CMK (cell line): ENCODE data around the gene TULP4.

Experiments used
- DNase-seq: peaks from one replicate; pipeline ENCODE4 v3.0.0-alpha.2; 2010; ENCODE audit warnings: low read depth

Gene TULP4

GRCh38 chr6:158312165-158312564 lies at the start of gene TULP4:
TULP4 (plus strand) TSS chr6:158312465; CDS start chr6:158314017, 1,552 bp downstream.
- no peak for DNase-seq

GRCh38 chr6:158262755-158263154 lies 49.5 kb upstream of the TULP4 start:
- DNase-seq = no peak

DNA sequence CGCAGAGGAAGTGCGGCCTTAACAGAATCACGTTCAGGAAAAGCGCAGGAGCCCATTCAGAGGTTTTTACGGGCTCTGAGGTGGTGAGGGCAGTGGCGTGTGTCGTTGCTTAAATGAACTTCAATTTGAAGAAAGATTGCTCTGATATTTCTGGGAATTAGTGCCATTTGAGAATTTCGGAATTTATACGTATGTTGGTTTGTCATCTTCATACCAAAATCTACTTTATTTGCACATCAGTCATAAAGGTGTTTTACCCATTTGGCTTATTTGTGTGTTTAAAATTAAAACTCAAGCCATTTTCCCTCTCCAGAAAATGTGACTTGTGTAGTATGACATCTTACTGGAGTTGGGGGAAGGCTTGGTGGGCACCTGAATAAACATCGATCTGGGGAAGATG lies 48.1 kb upstream of the TULP4 start:
- DNase-seq = no peak

- no peak for DNase-seq
These were observed 46.1 kb upstream of the TULP4 start for GRCh38 chr6:158266131-158266530.

- no peak for DNase-seq
These were observed 43.7 kb upstream of the TULP4 start for GRCh38 chr6:158268361-158269147.

GRCh38 chr6:158269657-158270056 lies 42.6 kb upstream of the TULP4 start:
- no peak for DNase-seq

- no peak for DNase-seq
These were observed 41.7 kb upstream of the TULP4 start for GRCh38 chr6:158270389-158271127.

GRCh38 chr6:158272324-158272723 lies 39.9 kb upstream of the TULP4 start:
- no peak for DNase-seq

- DNase-seq = no peak
These were observed 34.3 kb upstream of the TULP4 start for GRCh38 chr6:158278004-158278403.

DNA sequence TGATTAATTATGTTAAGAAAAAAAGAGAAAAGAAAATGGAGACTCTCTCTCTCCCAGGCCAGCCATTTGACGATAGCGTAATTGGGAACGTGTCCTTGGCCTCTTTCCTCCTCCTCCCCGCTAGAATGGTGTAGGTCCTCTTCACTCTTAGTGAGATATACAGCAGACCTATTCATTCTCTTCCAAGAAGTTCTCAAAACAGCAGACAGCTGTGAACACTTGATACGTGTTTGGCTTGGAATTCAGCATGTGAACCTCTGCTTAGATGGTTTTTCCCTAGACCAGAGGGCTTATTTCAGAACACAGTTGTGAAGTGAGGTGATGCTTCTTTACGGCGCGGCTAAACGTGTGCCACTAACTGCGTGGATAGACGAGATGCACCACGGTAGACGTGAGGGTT lies 32.6 kb upstream of the TULP4 start:
- no peak for DNase-seq

- DNase-seq = no peak
These were observed 28.8 kb upstream of the TULP4 start for GRCh38 chr6:158283304-158283980.

DNA sequence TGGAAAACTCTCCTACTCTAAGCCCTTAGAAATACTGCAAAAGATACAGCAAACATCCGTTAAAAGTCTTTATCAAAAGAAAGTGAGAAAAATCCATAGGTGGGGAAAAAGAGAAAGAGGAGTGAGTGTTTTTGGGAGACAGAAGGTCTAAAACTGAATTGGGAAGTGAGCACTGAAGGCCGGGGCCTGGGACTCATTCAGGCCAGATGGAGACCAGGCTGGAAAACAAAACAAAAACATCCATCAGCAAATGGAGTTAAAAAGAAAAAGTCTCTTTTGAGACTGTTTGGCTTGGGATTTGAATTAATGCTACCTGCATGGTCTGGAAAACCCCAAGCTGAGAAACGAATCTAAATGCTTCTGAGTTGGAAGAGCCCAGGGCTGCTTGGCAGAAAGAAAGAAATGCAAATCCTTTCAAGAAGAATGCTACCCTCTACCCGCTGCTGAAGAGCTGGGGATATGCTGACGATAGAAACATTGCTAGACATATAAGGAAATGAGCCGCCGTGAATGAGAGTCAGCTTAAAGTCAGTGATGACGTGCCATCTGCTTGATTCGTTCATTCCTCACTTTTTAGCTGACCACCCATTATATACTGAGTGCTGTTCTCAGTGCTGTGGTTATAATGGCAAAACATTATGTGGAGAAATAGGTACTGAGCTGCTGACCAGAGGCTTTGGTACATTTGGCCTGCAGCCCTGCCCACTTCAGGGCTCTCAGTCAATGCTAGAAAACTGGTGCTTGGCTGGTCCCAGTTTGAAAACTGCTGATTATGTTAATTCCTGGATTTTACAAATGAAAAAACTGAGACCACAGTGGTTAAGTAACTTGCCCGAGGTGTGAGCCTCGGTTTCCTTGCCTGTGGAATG lies 28.0 kb upstream of the TULP4 start:
- DNase-seq = no peak

- no peak for DNase-seq
These were observed 27.2 kb upstream of the TULP4 start for GRCh38 chr6:158284876-158285655.

- DNase-seq = no peak
These were observed 26.6 kb upstream of the TULP4 start for GRCh38 chr6:158285656-158286021.

GRCh38 chr6:158286413-158286812 lies 25.9 kb upstream of the TULP4 start:
- DNase-seq = no peak

GRCh38 chr6:158287047-158287446 lies 25.2 kb upstream of the TULP4 start:
- DNase-seq = no peak

DNA sequence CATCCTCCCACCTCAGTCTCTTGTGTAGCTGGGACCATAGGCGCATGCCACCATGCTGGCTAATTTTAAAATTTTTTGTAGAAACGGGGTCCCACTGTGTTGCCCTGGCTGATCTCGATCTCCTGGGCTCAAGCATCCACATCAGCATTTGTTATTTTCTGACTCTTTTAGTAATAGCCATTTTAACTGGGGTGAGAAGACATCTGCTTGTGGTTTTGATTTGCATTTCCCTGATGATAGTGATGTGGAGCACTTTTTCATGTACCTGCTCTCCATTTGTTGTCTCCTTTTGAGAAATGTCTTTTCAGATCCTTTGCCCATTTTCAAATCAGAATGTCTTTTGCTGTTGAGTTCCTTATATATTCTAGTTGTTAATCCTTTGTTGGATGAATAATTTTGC lies 22.2 kb upstream of the TULP4 start:
- no peak for DNase-seq

DNA sequence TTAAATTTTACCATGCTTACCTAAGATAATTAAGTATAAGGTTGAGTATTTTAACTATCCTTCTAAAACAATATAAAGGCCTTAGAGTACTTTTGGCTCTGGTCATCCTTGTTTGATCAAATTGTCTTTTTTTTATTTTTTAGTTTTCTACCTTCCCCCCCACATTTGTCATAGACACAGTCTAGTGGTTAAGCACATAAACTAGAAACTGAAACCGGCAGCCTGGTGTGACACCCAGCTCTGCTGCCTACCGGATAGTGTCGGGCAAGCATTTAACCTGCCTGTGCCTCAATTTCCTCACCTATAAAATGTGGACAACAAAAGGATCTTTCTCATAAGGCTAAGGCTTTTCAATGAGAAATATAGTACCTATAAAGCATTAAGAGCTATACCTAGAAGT lies 21.6 kb upstream of the TULP4 start:
- DNase-seq = no peak

DNA sequence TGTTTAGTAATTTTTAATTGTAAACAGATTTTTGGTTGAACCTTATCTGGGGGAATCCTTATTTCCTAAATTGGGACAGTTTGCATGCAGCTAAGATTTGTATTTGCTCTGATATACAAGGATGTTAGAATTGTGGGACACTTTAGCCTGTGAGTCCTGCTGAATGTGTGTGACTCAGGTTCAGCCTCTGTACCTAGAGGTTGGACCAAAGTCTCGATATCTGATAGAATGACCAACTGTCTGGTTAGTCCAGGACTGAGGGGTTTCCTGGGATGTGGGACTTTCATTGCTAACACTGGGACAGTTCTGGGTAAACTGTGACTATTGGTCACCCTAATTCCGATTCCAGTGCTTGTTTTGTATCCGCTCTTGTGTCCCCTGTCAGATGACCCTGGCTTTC lies 20.2 kb upstream of the TULP4 start:
- DNase-seq = no peak

DNA sequence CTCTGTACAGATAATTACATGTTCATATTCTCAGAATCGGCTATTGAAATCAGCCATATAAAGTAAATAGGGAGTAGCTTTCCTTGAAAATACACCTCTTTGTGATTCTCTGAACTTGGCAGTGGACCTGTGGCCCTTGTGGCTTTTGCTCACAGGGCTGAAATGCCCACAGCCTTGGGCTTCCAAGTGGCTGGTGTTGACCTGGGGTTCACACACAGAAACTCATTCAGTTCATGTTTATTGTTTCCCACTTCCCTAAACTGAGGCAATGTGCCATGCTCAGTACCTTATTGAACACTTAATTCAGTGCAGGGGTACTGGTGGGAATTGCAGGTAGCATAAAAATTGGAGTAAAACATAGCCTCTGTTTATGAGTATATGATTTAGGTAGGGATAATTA lies 19.1 kb upstream of the TULP4 start:
- DNase-seq = no peak
